NCI-H2227 (cell line): ENCODE measurements around the gene POU6F2.
A peak's percentile ranks its signal among the peaks of the same experiment; 100 is the strongest.
"Not testable (repeated sequence)": the region's sequence is repeated elsewhere in the genome, so short reads cannot be mapped to it uniquely, and the experiment has no call there.

Experiments used
- DNase-seq: peaks from one replicate; lab custom pipeline; 2025; ENCODE audit not compliant: unreplicated experiment; lab: John Stamatoyannopoulos, UW

POU6F2 gene, protein sequence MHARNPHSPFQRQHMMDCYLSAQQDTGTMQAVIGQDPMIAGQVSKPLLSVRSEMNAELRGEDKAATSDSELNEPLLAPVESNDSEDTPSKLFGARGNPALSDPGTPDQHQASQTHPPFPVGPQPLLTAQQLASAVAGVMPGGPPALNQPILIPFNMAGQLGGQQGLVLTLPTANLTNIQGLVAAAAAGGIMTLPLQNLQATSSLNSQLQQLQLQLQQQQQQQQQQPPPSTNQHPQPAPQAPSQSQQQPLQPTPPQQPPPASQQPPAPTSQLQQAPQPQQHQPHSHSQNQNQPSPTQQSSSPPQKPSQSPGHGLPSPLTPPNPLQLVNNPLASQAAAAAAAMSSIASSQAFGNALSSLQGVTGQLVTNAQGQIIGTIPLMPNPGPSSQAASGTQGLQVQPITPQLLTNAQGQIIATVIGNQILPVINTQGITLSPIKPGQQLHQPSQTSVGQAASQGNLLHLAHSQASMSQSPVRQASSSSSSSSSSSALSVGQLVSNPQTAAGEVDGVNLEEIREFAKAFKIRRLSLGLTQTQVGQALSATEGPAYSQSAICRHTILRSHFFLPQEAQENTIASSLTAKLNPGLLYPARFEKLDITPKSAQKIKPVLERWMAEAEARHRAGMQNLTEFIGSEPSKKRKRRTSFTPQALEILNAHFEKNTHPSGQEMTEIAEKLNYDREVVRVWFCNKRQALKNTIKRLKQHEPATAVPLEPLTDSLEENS

DNA sequence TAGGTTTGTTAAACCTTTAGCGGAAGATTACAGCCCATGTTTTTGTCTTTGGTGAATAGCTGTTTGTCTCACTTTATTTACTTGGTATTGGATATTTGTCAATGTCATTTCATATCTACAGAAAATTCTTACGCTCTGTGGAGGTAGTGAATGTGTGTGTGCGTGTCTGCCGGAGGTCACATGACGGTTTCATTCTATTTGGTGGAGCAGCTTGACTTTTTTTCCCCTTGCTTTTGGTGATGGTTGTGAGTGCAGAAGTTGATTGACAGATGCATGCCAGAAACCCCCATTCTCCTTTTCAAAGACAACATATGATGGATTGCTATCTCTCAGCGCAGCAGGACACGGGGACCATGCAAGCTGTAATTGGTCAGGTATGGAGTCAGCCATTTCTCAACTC is at the start of gene POU6F2:
TSS of gene POU6F2 (plus strand) at position 225 of the 400 bp plus-strand sequence. CDS start at position 270, 45 bp downstream.
- DNase-seq, result peak; percentile 30

- no peak for DNase-seq
These were observed 49.2 kb upstream of the POU6F2 start for GRCh38 chr7:38928506-38928905.

DNA sequence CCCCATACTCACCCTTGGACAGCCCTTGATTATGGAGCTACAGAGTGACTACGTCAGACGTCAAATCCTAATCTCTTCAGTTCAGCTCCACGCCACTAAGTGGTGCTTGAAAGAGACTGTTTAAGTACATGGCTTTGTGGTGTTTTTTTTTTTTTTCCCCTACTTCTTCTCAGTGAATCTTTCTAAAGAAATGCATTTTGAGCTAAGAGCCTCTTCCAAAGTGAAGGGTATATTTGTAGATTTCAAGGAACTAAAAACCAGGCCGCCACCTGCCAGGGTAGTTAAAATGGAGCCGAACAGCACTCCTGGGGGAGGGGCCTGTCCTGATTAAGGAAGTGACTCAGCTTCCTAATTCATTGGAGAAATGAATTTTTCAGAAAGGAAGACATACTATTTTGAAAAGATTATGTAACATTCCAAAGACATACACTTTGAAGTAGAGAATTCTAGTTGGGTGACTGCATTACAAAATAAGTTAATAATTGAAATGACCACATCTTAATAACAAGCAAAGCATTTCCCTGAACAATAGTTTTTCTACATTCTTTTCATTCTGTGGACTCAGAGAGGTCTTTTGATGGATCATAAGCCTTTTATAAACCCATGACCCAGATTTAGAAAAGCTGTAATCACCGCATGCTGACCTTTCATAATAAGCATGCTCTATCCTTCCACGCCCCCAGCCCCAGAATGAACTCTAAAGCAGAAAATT is 48.1 kb upstream of the POU6F2 start:
- peak; percentile 59 for DNase-seq

- DNase-seq, result peak; percentile 78
These were observed 45.1 kb upstream of the POU6F2 start for GRCh38 chr7:38932509-38933168.

DNA sequence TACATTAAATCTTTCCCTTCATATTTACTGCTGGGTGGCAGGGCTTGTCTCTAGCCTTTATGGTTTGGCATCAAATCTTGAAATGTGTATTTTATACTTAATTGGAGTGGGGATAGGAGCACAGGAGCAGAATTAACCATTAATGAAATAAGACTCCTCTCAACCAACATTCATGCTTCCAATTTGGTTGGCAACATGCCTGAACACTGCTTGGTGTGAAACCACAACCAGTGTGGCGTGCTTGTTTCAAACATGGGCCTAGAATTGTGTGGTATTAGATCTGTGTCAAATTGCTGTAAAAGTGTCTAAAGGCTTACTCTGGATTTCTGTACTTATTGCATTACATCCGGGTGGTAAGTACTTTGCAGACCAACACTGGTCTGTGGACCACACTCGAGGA is 43.7 kb upstream of the POU6F2 start:
- no peak for DNase-seq

DNA sequence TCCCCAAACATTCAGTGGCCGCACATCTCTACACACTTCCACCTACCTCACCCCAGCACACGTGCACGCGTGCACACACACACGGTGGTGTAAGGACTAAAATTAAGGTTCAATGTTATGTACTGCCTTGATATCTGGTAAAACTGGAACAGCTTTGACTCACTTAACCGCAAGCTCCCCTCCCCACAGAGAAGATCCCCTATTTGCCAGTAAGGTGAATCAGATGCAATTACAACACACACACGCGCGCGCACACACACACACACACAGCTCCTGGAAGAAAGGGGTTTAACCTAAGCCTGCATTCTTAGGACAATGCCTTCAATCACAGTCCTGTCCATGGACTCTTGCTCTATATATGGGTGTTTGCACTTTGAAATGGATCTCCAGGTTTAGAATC is 43.2 kb upstream of the POU6F2 start:
- DNase-seq, result peak; percentile 12

- DNase-seq, result no peak
These were observed 41.1 kb upstream of the POU6F2 start for GRCh38 chr7:38936641-38937040.

- DNase-seq, result no peak
These were observed 39.7 kb upstream of the POU6F2 start for GRCh38 chr7:38938001-38938485.

GRCh38 chr7:38938589-38938988 is 39.1 kb upstream of the POU6F2 start:
- no peak for DNase-seq

DNA sequence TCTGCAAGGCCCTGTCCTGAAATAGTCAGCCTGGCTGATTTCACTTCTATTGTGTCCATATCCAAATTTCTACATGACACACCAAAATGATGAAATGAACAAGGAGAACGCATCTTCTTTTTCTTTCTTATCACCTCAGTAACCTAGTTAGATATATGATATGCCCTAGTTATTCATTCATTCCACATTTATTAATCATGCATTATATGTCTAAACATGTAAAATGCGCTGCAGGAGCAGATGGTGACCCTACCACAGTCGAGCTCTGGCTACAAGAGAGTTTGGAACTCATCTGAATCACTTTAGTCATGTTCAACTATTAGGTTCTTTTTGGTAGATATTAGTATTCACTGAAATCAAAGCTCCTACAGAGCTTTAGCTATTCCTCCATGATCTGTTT is 36.9 kb upstream of the POU6F2 start:
- no peak for DNase-seq

DNA sequence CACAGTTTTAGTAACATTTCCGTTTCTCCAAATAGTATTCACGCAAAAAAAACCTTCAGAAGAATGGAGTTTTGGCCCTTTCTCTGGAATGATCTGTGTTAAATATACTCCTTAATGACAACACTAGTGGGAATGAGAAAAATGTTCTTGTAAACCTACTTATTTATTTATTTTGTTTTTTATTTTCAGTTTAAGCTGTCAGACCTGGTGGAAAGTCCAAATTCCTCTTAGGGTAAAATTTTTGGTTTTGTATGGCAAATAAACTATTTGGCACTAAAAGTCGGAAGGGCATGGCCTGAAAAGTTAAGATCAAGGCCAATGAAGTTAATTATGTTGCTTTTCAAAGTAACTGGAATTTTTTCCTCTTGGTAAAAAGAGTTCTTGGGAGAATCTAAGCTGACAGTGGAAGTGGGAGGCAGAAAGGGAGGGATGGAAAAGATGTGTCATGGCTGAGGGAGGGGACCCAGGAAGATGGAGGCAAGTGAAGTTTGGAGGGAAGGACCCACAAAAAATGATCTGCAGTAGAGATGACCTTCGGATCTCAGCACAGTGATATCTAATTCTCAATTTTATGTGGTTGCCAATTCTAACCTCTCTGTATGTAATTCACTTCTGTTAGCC is 35.2 kb upstream of the POU6F2 start:
- no peak for DNase-seq

GRCh38 chr7:38947541-38947940 is 30.2 kb upstream of the POU6F2 start:
- DNase-seq, result not testable (repeated sequence)

- DNase-seq, result no peak
These were observed 27.4 kb upstream of the POU6F2 start for GRCh38 chr7:38950309-38950708.

- DNase-seq, result no peak
These were observed 26.5 kb upstream of the POU6F2 start for GRCh38 chr7:38951213-38951612.

GRCh38 chr7:38953227-38953626 is 24.5 kb upstream of the POU6F2 start:
- no peak for DNase-seq

DNA sequence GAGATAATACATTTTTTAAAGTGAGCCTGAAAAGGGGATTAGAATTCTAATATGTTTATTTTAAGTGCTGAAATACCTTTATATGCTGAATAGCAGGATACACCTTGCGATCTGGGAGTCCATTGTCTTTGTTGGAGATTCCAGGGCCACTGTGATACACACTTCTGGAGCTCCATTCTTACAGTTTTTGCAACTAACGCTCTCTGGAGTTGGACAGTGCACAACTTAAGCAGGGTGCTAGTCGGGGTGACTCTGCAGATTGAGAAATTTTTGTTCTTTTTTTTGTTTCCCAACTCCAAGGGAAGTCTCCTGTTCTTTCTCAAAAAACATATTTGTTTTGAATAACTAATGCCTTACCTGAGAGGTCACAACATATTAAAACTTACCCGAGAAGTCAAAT is 23.7 kb upstream of the POU6F2 start:
- no peak for DNase-seq

- no peak for DNase-seq
These were observed 21.8 kb upstream of the POU6F2 start for GRCh38 chr7:38955892-38956291.

- no peak for DNase-seq
These were observed 15.7 kb upstream of the POU6F2 start for GRCh38 chr7:38962028-38962427.

GRCh38 chr7:38964921-38965320 is 12.8 kb upstream of the POU6F2 start:
- no peak for DNase-seq

- DNase-seq, result no peak
These were observed 3.9 kb upstream of the POU6F2 start for GRCh38 chr7:38973760-38974159.
